Activated gamma-delta T cell treated with Interleukin-2 at 50 U/mL for 16 hours (primary cell): ENCODE results near the gene ARHGAP18.
A peak's percentile ranks its signal among the peaks of the same experiment; 100 is the strongest.

Experiments used
- DNase-seq: peaks from one replicate; pipeline ENCODE4 v3.0.0-alpha.2; 2020

ARHGAP18 gene

DNA sequence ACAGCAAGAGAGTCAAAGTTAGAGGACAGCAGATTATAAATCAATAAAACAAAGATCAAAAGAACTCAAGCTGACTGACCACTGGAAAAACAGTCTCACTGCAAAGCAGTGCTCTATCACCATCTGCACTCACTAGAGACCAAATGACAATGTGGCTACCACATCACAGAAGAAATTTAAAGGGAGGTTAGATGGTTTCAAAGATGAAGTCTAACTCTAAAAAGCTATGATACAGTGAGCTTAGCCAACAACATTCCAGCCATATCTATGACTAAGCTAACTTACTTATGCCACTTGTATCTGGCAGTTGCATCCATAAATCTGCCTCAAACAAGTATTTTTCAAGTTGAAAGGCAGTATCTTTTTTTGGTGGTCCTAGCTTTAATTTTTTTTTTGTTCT, 68.6 kb downstream of the ARHGAP18 start:
- DNase-seq, result no peak

DNA sequence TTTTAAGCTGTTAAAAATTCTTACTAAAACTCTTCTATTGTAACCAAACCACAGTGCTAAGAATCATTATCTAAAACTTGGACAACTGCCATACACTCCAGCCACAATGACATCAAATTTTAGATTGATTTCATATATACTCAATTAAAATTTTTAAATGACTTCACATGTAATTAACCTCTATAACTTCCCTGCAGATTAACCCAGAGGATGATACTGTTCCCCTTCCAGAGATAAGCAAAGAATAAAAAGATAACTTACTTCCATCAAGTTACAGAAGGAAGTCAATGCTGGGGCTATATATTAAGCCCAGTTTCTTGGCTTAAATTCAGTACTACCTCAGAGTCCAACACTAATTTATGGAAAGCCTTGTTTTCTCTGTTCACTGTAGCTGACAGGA, 71.3 kb downstream of the ARHGAP18 start:
- DNase-seq, result no peak

DNA sequence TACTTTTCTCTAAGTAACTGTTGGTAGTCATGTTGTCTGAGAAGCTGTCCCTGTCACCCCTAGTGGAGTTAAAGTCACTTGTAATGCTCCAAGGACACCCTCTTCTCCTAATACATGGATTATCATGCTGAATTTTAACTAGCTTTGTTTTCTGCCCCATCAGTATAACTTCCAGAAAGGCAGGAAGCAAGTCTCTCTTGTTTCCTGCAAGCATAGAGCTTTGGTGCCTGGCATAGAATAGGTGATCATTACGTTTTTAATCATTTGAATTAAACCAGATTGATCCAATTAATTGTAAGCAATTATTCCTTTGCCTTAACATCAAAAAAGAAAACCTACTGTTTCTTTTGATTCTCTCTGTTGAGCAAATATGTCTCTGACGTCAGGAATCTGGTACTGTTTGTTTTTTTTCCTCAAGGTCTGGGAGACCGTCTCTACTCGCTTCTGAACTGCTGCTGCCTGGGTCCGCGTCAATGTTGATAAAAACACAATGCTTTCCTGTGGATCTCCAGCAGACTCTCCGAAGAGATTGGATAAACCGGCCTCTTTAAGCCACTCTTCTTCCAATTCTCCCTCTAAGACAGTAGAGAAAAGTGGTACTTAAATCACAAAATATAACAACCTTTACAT, 71.8 kb downstream of the ARHGAP18 start:
- DNase-seq, result no peak

DNA sequence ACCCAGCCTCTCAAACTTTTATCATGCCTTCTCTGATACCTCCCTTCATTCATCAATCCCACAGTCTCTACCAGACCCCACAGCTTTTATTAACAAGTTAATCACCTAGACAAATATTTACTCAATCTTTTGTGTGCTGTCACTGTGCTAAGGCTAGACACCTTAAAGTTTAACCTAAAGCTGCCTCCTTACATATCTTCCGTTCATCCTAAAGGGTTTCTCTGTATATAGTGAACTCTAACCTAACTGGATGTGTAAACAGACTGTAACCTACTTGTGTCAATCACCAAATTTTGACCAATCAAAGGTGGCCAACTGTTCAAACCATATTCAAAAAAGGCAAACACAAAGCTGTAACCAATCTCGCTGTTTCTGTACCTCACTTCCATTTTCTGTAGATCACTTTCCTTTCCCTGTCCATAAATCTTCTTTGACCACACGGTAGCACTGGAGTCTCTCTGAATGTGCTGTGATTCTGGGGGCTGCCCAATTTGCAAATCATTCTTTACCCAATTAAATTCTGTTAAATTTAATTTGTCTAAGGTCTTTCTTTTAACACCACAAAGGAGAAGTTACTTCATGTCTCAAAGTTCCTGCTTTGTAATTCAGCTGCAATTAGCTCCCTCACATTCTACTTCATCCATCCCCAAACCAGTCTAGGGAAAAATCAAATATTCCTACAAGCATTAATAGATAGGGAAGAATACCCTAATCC, 72.5 kb downstream of the ARHGAP18 start:
- no peak for DNase-seq

DNA sequence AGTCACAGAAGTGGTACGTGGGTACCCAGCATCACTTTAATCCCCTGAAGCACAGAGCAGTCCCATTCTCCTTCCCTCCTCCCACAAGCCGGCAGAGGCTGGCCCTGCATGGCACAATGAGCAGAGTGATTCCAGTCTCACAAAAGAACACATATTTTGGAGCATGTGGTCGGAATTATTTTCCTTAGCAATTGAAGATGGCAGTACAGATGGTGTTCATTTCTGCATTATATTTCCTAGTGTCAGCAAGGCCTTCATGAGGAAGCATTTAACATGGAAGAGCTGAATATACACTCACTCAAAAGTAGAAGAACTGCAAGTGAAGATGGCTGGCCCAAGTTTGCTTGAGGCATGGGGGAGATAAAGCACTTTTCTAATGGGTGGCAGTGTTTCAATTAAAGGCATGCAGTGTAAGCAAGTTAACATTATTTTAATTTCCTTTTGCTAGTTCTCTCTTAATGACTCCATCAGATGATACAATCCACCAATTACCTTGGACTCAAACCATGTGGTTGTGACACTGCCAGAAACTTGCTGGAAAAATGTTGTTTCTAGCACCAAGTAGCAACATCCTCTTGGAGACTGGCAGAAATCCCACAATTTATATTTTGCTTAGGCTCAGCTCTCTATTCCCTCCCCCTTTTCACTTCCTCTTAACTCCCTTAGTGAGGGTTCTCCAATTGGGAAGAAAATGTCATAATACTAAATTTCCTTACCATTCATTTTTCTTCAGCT, 74.4 kb downstream of the ARHGAP18 start:
- DNase-seq, result no peak

DNA sequence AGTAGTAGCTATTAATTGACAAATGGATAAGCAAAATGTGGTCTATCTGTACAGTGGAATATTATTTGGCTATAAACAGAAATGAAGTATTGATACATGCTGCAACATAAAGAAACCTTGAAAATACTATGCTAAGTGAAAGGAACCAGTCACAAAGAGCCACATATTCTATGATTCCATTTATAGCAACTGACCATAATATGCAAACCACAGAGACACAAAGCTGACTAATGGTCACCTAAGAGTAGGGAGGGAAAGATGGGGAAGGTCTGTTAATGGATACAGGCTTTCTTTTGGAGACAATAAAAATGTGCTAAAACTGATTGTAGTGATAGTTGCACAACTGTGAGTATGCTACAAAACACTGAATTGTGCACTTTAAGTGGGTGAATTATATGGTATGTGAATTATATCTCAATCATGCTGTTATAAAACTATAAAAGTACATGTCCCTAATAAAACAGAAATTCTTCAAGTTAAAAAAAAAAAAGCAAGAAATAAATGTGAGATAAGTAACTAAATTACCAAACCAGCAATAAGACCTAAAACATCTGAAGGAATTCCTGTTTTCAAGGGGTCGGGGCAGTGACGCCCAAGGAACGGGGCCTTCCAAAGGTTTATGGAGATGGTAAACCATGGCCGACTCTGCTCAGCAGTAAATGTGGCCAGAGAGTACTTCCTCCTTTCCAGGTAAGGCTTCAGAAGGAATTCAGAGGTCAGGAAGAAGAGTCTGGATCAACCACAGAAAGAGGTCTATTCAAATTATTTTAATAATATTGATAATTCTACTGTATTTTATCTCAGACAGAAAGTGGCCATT, 75.4 kb downstream of the ARHGAP18 start:
- no peak for DNase-seq

DNA sequence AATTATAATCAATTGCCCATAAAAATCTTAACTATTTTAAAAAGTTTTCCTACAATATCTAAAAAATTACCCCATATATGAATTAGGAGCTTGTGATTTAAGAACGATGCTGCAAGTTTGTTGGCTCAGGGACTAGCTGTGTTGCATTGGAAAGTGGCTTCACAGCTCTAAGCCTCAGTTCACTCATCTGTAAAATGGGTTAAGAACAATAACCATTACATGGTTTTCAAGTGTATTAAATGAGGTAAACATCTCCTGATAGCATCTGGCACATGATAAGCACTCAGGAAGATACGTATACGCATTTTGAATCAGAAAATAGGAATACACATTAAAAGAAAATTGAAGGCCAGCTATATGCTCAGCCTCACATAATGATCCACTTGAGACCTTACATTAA, 76.4 kb downstream of the ARHGAP18 start:
- no peak for DNase-seq

DNA sequence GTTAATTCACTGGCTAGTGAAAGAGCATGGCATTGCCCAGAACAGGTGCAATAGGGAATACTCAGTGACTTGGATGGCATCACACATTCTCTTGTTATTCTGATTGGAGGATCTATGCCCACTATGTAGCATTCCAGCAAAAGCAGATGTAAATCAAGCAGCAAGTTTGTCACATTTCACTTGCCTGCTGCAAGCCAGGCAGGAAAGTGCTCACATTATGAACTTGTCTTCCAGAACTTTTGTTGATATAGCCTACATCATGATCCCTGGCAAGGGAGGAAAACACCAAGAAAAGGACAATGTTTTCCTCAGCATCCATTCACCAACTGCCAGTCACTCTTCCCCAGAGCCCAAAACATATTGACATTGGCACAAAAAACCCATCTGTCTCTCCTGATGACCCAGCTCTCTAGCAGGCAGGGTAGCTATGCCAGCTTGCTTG, 77.8 kb downstream of the ARHGAP18 start:
- no peak for DNase-seq

DNA sequence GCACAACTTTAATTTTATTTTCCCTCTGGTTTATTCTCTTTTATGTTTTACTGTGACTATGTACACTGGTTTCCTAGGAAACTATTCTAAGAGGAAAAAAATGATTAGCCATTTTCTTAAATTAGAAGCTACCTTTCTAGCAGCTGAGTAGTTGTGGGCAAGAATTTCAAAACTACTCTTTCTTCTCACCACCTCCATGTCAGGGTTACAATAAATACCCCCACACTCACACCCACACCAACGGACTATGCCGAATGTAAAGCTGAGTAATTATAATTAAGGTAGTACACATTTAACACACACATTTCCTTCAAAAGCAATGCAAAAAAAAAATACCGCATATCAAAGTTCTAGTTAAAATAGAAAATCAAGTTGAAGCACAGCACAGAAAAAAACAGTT, 78.9 kb downstream of the ARHGAP18 start:
- DNase-seq, result no peak

DNA sequence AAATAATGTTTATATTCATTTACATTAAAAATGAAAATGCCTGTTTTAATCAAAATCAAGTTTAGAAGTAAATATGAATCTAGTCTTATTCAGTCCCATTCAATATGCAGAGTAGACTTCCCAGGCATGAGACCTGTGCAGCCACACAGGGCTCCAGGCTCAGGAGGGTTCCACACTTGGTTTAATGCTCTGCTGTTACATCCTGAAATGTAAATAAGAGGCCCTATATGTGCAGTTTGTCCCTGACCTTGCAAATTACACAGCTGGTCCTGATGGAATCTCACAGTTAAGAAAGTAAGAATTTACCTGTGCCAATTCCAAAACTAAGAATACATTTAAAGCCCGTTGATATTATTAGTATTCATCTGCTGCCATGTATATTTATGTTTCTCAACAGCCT, 79.4 kb downstream of the ARHGAP18 start:
- no peak for DNase-seq

DNA sequence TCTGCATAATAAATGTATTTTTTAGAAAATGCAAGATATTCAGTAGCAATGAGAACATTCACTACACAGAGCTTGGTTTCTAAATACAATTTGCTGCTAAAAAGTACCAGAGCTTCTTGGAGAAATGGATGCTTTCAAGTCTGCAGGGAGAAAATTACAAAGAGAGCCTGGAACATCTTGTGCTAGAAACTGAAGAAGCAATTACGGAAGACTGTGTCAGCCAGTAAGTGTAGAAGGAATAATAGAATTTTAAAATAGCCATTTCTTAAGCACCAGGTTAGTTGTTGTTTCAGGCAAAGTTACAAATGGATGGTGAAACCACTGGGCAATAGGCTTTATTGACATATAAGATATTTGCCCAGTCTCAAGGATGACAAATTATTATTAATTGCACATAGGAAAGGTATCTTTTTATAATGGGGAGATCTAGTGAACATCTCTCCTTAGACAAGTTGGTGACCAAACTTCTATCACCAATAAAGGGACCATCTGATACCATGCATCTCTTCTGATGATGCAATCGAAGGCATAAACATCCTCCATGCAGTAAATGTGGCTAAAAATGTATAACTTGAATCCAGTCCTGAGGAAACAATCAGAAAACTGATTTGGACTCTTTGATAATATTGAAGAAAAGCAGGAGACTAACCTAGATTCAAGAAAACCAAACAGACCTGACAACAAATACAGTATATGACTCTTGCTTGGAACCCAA, 81.7 kb downstream of the ARHGAP18 start:
- DNase-seq, result no peak

DNA sequence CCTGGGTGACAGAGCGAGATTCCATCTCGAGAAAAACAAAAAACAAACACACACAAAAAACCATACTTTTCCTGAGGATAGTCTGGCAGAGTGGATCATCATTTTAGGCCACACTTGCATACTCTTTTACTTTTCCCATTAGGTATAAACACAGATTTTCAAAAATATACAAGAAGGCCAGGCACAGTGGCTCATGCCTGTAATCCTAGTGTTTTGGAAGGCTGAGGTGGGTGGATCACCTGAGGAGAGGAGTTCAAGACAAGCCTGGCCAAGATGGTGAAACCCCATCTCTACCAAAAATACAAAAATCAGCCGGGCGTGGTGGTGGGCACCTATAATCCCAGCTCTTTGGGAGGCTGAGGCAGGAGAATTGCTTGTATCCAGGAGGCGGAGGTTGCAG, 85.5 kb downstream of the ARHGAP18 start:
- no peak for DNase-seq

DNA sequence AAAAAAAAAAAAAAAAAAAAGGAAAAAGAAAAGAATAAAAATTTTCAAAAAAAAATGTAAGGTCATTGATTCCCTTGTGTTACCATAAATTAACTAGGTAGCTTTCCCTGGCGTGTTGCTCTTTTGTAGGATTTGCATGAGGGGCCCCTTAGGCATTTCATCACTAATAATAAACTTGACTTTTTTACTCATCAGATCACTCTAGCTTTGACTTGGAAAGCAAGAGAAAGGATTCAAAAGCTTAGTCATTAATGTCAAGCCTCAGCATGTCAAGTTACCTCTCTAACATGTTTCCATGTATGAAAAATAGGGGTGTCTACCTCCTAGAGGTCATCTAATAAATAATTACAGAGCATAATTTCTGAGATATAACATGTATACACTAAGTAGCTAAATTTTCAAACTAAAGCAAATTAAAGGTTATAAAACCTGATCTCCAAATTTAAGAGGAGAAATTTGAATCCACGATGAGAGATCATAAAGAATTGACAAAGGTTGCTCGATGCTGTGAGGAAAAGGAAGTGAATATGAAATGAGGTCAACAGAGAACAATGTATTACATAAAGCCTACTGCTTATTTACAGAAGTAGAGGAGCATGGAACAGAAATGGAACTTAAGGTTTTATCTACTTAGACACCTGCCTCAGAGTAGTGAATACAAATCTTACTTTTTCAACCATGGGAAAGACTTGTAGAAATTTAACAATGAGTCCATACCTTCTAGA, 86.8 kb downstream of the ARHGAP18 start:
- DNase-seq, result no peak

DNA sequence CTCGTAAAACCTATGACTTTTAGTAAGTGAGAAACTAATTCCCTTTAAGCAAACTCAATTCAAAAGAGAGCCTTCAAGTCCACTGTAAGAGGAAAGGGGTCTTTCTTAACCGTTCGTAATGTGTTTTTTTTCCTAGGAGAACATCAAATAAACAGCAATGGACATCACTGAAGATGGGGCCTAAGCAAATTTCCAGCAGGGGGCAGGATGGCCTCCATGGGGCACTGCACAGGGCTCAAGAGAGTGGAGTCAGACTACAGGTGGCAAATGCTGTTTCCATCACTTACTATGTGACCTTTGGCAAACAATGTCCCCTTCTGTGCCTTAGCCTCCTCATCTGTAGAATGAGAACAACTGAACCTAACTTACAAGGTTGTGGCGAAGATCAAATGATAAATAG, 88.7 kb downstream of the ARHGAP18 start:
- peak; percentile 31 for DNase-seq

DNA sequence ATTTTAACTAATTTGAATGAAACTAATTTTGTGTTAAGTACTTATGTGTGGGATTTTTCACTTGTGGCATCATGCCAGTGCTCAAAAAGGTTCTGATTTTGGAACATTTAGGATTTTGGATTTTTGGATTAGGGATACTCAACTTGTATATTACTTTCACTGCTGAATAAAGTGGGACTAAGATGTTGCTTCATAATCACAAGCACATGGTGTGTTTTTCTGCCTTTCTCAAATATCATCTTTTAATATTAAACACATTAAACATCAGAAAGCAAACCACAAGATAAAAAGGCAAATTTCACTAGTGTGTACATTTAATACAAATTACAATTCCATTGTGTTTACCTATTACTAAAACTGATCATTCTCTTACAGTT, 89.8 kb downstream of the ARHGAP18 start:
- DNase-seq, result no peak

DNA sequence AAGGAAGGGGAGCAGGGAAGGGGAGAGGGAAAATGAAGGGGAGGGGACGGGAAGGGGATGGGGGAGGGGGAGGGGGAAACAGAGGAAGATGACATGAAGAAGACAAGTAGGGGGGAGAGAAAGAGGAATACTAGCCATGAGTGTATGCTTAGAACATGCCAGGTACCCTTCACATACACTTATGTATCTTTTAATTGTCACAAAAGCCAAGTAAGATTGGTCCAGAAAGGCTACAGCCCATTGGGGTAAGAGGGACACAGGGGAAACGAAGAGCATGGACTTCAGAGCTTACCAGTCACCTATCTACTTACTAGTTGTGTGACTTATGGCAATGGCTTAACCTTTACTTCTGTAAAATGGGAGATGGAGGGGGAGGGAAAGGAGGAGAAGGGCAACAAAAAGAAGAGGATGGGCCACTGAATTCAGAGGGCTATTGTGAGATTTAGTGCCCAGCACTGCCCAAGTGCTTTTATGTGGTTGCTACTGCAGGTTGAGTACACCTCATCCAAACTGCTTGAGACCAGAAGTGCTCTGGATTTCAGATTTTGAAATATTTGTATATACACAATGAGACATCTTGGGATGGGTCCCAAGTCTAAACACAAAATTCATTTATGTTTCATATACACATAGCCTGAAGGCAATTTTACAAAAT, 90.3 kb downstream of the ARHGAP18 start:
- DNase-seq, result no peak

DNA sequence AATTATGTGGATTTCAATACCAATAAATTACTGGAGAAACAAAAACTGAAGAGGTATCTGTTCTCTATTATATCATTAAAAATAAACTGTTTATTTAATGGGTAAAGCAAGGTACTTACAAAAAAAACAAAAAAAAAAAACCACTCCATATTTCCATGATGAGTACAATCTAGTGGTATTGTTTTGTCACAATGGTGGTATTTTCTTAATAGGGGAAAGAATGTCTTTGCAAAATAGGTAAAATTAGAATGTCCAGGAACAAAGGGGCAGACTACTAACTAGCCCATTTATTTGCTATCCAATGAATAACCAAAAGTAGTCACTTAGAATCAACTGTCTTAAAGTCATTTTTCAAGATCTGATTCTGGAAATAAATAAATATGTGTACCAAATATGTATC, 92.0 kb downstream of the ARHGAP18 start:
- DNase-seq, result no peak

DNA sequence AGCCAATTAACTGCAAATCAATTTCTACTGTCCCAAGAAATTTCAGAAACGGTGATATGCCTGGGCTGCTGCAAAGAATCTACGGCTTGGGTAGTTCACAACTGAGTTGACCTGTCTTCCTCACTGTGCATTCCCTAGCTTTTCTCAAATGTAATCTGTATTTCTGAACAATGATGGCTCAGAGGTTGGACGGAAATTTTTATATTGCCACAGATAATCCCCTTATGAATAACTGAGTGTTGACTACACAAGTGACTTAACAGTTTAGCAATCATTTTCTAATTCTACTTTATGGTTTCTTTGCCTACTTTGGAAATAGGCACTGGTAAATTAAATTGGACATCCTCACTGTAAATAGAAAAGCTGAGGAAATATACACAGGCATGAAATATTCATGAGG, 94.5 kb downstream of the ARHGAP18 start:
- DNase-seq, result no peak

DNA sequence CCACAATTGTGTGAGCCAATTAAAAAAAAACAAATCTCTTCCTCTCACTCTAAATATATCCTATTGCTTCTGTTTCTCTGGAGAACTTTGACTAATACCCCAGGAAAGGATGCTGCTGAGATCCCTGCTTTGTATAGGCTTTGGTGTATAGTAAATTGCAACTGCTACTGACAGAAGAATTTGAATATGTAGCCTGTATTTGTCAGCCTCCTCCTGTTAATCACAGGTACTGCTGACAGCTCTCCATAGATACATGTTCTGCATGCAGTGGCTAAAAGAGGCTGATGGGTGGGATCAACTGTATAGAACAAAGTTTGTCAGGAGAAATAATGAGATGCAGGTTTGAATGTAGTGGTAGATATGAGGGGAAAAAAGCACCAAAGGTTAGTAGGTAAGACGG, 95.0 kb downstream of the ARHGAP18 start:
- no peak for DNase-seq

DNA sequence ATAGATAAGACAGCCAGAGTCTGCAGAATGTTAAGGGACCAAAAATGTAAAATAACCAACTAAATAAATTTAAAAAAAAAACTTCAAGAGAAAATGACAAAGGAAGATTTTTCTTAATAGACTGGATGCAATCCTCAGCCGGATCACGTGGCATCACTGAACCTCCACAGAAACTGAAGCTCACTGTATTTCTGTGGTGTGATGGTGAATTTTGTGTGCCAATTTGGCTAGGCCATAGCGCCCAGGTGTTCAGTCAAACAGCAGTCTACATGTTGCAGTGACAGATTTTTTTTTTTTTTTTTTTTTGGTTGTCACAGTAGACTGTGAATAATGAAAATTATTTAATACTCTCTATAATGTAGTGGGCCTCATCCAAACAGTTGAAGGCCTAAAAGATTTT, 95.5 kb downstream of the ARHGAP18 start:
- DNase-seq, result no peak

DNA sequence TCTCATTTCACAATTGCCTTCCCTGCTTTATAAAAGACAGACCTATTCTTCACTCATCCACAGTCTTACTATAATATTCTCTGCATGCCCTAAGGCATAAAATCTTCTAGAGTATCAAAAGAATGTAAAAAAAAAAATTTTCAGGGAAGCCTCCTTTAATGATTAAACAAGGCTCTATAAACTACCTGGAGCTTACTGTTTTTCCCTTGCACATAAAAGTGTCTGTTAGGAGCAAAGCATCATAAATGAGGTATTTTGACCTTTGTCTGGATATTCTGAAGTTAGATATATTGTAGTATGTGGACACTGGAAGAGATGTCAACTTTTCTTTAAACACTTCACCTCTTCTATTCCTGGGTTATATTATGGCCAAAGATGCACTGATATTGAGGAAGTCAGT, 97.5 kb downstream of the ARHGAP18 start:
- DNase-seq, result no peak
